HG03097 (cell line): ENCODE data around the gene POLR2A.
A peak's percentile ranks its signal among the peaks of the same experiment; 100 is the strongest.

Experiments
- ATAC-seq: cut with Tn5 transposase; IDR thresholded peaks from one replicate; pipeline ENCODE4 v1.9.1; 2021; ENCODE audit not compliant: unreplicated experiment, low FRiP score

The POLR2A gene

DNA sequence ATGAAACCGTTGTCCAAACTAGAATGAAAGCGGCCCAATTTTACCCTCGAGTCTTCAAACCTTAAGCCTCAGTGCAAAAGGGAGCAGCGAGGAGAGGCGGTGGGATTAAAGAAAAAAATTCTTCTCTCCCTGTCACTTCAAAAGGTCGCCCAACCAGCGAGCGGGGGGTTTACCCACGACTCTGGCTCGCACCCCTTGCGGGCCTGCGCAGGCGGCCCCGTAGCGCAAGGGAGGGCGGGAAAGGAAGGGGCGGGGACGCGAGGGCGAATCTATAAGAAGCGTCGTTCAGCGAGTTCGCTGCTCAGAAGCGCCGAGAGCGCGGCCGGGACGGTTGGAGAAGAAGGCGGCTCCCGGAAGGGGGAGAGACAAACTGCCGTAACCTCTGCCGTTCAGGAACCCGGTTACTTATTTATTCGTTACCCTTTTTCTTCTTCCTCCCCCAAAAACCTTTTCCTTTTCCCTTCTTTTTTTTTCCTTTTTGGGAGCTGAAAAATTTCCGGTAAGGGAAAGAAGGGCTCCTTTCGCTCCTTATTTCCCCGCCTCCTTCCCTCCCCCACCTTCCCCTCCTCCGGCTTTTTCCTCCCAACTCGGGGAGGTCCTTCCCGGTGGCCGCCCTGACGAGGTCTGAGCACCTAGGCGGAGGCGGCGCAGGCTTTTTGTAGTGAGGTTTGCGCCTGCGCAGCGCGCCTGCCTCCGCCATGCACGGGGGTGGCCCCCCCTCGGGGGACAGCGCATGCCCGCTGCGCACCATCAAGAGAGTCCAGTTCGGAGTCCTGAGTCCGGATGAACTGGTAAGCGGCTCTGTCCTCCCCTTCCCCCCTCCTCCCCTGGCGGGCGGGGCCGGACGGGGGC, at the start of gene POLR2A:
Gene POLR2A, plus strand, starts transcription at position 300 of the 852 bp plus-strand sequence.
- peak; percentile 65 for ATAC-seq

DNA sequence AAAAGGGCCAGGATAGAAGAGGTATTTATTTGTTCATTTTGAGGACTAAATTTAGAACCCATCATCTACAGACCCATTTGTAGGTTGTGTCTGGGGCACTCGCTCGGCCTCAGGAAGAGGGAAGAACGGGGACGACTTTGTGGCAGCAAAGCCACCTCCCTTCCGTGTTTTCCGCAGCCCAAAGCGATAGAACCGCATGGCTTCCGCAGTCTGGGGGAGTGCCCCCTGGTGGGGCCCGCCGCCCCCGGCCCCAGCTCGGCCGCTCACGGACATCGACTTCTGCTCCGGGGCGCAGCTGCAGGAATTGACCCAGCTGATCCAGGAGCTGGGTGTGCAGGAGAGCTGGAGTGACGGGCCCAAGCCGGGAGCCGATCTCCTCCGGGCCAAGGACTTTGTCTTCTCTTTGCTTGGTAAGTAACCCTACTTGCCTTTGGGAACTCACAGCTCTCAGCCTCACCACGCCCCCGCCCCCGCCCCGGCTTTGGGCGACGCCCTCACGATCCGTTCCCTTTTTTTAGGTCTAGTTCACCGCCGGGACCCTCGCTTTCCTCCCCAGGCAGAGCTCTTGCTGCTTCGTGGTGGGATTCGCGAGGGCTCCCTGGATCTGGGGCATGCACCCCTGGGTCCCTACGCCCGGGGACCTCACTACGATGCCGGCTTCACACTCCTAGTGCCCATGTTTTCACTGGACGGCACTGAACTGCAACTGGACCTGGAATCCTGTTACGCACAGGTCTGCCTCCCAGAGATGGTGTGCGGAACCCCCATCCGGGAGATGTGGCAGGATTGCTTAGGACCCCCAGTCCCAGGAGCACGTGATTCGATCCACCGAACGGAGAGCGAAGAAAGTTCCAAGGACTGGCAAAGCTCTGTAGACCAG, 48.2 kb upstream of the POLR2A start:
- ATAC-seq = peak; percentile 18

DNA sequence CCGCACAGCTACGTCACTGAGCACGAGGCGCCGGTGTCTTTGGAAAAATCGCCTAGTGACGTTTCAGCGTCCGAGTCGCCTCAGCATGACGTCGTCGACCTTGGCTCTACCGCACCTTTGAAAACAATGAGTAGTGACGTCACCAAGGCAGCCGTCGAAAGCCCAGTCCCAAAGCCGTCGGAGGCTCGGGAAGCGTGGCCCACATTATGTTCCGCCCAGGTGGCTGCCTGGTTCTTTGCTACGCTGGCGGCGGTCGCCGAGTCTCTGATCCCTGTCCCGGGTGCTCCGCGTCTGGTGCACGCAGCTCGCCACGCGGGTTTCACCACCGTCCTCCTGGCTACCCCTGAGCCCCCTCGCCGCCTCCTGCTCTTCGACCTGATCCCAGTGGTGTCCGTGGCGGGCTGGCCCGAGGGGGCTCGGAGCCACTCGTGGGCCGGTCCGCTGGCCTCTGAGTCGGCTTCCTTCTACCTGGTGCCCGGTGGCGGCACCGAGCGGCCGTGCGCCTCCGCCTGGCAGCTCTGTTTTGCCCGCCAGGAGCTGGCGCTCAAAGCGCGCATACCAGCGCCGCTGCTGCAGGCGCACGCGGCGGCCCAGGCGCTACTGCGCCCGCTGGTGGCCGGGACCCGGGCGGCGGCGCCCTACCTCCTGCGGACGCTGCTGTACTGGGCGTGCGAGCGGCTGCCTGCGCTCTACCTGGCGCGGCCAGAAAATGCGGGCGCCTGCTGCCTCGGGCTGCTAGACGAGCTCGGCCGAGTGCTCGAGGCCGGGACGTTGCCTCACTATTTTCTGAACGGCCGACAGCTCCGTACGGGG, 47.4 kb upstream of the POLR2A start:
- ATAC-seq = peak; percentile 45

DNA sequence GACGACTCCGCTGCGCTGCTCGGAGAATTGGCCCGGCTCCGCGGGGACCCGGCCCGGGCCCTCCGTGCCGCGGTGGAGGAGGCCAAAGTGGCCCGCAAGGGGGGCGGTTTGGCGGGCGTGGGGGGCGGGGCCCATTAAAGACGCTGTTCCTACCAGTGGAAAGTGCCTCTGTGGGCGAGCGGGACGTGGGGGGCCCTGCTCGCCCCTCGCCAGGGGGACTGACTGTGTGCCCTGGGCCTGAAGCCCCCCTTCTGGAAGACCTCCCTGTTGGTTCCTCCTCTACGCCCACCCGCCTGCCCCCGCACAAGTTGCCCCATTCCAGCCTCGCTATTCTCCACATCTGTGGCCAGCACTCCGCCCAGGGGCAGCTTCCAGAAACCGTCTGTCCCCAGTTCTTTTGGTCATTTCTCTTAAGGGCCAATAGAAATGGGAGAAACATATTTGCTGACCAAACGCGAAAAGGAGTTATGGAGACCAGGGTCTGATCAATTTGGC, 46.8 kb upstream of the POLR2A start:
- peak; percentile 0 for ATAC-seq

DNA sequence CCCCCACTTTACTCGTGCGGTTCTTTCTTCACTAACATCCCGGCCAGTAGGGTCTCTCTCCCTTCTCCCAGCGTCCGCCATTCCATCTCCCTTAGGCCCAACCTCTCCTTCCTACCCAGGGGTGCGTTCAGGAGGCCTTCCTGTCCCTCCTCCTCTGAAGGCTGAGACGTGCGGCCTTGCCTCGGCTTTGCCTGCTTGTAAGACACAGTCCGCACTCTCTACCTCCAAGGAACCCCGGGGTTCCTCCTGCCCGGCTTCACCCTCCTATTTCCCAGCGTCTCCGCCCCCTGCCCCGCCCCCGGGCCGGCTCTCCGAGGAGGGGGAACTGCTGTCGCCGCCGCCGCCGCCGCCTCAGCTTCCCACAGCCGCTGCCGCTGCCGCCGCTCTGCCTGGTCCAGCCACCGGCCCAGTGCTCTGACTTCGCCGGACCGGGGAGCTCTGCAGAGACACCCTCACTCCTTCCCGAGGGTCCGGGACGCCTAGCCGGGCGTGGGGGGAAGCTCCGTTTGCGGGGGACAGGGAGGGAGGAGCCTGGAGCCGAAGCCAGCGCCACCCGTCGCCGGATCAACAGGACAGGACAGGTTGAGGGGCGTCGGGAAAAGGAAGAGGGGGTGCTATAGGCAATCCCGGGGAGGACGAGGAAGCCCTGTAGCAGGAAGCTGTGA, 46.1 kb upstream of the POLR2A start:
- no peak for ATAC-seq

DNA sequence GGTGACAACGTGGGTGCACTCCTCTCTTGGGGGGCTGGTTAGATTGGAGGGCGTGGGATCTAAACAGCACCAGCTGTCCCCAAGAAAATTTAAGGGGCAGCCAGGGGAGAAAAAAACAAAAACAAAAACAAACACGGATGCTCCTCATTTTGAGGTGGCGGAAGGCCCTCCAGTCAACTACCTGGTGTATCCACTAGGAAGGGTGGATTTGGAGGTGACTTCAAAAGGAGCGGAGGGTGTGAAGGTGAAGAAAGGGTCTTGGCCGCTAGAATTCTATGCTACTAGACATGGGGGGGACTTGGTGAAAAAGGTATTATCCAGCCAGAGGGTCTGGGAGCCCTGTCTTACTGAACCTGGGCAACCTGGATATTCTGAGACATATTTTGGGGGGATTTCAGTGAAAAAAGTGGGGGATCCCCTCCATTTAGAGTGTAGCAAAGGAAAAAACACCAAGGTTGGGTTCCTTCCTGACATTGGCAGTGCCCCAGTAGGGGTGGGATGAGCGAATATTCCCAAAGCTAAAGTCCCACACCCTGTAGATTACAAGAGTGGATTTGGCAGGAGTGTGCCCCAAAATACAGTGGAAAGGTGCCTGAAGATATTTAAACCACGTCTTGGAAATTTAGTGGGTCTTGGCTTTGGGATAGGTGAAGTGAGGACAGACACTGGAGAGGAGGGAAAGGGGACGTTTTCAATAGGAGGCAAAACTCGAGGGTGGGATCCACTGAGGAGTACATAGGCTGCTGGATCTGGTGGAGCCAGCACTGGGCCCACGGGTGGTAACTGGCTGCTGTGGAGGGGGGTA, 45.3 kb upstream of the POLR2A start:
- ATAC-seq = no peak

DNA sequence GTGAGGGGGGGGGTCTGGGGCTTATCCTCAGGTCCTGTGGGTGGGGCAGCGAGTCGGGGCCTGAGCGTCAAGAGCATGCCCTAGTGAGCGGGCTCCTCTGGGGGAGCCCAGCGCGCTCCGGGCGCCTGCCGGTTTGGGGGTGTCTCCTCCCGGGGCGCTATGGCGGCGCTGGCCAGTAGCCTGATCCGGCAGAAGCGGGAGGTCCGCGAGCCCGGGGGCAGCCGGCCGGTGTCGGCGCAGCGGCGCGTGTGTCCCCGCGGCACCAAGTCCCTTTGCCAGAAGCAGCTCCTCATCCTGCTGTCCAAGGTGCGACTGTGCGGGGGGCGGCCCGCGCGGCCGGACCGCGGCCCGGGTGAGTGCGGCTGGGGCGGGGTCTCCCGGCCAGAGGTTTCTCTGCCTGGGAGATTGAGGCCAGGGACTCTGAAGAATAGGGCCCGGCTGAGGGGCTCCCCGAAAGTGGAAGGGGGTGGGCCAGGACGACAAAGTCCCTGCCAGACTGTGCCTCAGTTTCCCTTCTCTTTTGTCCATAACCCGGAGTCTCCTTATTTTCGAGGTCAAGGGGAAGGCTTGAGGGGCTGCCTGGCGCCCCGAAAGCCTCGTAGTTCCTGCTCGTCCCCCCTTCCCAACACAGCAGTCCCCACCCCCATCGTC, 44.6 kb upstream of the POLR2A start, which contains the start of gene FGF11:
Gene FGF11, plus strand, starts transcription at position 51 of the 651 bp plus-strand sequence. Its CDS starts 109 bp downstream, at position 160.
- ATAC-seq = no peak

DNA sequence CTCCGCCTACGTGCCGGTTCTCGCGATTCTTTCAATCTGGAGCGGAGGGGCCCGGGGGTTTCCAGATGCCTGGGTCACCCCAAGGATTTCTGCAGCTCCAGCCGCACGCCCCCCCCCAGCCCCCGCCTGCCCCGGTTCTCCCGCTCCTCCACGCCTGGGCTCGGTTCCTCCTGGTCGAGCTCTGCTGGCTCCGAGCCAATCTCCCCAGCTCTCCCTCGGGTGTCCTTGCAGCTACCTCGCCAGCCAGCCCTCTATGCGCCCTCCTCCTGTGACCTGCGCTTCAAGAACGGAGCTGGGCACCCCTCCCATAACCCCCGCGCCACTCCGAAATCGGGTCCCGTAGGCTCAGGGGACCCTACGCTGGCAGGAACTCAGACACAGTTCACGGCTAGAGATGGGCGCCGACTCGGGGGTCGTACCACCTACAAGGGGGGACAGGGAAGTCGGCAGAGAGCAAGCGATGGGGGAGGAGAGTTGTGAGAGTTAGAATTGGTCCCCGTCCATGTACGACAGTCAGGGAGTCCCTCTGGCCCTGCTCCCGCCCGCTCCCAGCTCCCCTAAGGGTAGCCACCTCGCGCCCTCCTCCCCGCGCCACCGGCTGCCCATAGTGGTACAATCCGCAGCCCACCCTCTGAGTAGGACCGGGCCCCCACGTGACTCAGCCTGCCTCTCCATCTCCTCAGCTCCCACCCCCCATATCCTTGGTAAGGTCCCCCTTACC, 43.9 kb upstream of the POLR2A start:
- no peak for ATAC-seq

DNA sequence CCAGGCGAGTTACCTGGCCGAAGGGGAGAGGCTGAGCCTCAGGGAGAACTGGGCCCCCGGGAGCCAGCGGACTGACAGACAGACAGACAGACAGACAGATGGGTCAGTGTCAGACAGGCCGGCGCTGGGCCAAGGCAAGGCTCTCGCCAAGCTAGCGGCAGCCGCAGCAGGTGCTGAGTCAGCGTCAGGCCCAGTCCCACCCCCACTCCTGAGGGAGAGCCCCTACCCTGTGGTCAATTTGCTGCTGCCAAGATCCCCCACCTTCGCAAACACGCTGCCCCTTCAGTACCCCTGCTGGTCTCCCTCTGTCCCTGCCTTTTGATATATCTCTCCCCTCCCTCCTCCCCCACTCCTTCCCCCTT, 43.4 kb upstream of the POLR2A start:
- no peak for ATAC-seq

DNA sequence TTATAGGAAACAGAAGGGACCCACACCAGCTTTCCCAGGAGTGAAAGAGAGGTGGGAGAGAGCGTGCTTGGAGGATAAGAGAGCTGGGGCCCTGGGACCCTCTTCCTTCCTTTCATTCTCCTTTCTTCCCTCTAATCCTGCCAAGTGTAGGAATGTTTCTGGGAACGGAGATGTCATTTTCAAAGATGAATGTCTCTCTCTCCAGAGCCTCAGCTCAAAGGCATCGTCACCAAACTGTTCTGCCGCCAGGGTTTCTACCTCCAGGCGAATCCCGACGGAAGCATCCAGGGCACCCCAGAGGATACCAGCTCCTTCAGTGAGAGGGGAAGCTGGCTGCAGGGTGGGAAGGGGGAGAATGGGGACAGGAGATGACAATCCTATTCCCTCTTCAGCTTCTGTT, 42.9 kb upstream of the POLR2A start:
- ATAC-seq = no peak

DNA sequence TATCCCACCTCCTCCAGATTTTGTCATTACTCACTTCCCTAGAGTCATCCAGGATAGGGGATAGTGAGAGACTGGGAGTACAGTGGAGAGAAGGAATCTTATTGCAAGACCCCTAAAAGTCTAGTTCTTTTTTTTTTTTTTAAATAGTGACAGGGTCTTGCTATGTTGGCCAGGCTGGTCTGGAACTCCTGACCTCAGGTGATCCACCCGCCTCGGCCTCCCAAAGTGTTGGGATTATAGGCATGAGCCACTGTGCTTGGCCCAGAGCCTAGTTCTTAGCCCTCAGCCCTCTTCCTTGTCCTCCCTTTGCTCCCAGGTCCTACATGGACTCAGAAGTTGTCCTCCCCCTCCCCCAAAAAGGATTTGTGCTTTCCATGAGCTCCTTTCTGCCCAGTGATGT, 42.0 kb upstream of the POLR2A start:
- no peak for ATAC-seq

DNA sequence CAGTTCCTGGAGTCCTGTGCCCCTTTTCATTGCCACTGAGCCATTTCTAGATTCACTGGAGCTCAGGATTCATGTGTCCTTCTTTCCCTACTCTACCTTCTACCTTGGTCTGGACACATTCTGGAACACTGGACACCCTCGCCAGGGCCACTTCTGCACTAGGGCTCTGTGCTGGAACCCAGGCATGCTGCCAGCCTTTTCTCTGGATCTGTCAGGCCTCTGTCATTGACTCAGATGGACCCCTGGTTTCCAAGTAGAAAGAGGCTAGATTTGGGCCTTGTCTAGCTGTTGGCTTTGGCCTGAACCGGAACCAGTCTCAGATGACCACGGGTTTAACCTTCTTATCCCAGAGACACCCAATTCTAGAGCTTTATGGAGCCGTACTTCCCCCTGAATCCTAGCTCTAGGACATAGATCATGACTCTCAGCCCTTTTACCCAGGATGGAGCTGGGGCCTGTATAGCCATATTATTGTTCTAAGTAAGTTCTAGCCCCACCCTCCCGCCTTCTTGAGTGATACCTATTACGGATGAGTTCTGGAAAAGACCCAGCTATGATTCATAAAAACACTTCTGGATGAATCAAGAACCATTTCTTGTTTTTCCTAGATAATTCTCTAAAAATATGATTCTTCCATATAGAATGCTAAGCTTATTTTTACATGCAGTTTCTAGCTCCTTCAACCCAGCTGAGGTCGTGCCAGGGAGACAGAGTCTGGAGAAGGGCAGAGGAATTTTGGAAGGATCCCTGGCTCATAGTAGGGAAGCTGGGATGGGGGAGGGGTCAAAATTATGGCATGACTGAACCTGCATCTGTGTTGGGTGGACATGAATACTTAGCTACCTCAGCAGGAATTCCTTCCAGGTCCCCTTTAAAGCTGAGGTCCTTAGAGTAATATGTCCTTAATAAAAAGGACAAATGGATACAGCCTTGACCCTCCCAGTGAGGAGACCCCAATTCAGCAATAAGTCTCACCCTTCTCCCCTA, 40.4 kb upstream of the POLR2A start:
- no peak for ATAC-seq

DNA sequence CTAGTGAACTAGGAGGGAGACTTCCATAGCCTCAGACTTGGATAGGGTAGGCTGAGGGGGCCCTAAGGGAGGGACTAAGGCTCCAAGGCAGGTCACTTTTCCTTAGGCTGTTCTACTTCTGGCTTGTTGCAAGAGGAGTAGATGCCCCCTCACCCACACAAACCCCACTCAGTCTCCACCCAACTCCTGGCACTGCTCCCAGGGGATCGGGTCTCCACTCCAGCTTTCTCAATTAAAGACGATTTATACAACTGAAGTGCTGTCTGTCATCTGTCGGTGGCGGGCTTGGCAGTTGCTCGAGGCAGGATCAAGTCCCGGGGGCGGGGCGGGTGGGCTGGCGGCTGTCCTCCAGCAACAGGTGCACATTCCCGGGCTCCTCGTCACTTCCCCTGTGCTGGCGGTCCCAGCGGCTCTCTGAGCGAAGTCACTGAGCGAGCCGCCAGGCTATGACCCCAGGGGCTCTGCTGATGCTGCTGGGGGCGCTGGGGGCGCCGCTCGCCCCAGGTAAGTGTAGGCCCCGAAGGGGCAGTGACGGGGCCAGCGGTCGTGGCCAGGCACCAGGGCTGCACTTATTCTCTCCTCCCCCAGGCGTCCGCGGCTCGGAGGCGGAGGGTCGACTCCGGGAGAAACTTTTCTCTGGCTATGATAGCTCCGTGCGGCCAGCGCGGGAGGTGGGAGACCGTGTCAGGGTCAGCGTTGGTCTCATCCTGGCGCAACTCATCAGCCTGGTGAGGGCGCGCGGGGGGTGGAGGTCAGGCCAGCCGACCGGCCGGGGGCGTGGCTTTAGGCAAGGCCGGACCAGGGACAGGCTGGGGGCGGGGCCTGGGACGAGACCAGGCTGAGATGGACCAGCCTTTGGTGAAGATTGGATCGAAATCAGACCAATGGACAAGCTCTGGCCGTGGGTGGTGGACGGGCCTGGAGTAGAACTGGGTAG, 39.2 kb upstream of the POLR2A start, which contains the start of gene CHRNB1:
Gene CHRNB1, plus strand, starts transcription at position 380 of the 937 bp plus-strand sequence. Its CDS starts 67 bp downstream, at position 447.
- ATAC-seq = no peak

DNA sequence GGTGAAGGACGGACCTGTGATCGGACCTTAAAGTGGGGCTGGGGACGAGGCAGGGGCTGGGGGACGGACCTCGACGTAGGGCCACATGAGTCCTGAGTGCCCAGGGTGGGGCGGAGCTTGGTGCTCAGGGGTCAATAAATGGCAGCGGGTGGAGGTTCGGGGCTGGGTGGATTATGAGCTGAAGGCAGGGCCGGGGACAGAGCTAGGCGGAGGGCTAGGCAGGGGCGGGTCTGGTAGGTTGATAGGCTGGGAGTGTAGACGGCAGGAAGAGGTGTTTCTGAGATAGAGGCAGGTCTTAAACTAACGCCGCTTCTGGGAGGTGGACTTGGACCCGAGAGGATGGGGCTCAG, 38.6 kb upstream of the POLR2A start:
- no peak for ATAC-seq

DNA sequence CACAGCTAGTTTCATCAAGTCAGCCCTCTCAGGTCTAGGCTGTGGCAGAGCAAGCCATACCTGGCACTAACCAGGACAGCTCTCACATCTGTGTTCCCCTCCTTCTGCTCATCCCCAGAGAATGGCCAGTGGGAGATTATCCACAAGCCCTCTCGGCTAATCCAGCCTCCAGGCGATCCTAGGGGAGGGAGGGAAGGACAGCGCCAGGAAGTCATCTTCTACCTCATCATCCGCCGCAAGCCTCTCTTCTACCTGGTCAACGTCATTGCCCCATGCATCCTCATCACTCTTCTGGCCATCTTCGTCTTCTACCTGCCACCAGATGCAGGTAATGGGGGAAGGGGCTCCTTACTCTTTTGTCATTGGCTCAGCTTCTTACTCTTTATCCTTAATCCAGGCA, 35.7 kb upstream of the POLR2A start:
- no peak for ATAC-seq
